ENCODE data around the gene SPOCK1. TPM values are rescaled to one million over a fixed set of nuclear protein-coding genes. Genes with fewer than 3 reads are reported as not detected.

Gene SPOCK1
- total and polyA plus RNA-seq, 2 of the 4 experiments (the other 2 are of a cell fraction), result 5.0 to 20.3 TPM

DNA sequence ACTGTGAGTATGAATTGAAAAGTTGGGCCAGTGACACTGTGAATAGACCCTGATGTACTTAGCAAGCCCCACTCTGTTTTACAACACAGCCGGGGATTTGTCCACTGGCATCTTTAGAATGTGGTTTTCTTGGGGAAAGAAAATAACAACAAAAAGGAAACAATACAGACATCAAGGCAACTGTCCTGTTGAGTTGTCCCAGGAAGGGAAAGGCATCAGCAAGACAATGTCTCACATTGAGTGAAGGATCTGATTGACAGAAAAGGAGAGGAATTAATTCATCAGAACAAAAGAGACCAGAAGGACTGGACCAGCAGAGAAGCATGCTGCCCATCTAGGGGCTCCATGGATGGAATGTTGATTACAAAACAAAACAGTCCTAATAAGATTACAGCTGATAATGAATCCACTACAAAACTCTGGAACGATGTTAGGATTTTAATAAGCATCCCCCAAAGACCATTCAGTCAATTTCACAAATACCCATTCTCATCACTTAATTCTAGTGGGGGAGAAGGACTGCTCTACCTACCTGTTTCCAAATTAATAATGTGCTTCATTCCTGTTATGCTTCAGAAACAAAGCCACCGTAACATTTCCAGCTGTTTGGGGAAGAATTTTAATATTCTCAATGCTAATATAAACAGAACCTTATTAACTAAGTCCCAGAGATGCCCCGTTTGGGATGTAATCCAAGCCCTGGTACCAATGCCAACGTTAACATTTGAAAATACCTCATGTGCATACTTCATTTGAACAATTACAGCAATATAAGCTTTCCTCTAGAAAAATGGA is 298.0 kb downstream of the SPOCK1 start:
- ChIA-PET POLR2A (ENCODE audit: unreplicated experiment) (no interaction called here), CTCF (interaction anchor here (1.0 kb wide), 1 partner anchor 109 kb away, joined by 3 read pairs; no protein-coding TSS in a partner anchor)
- DNase-seq (no peak), ATAC-seq (ENCODE audit: low read depth) (no peak)
- H4K8ac ChIP-seq (ENCODE audit: low read depth in 2 of 2, low read length in 2 of 2), result no peak overlapping the region
- no peaks in the 10 kb centered on the region for H3K36me3 ChIP-seq (ENCODE audit: control insufficient read depth, insufficient read depth, low read length)
- no peaks in the 10 kb centered on the region for H3K79me1 ChIP-seq (ENCODE audit: low read depth in 1 of 2, low read length in 2 of 2)
- H2AFZ ChIP-seq (replicated peaks; ENCODE audit: low read length, poor library complexity), result no peak overlapping the region
- no peak overlapping the region for H2BK120ac ChIP-seq (ENCODE audit: low read depth, low read length)
- no peaks in the 10 kb centered on the region for H3K9me3 ChIP-seq (ENCODE audit: control insufficient read depth, insufficient read depth, low read length)
- TF ChIP-seq MXI1 (IDR thresholded peaks at IDR 0.05; ENCODE audit: borderline replicate concordance, low read depth, low read length), result no peak
- TF ChIP-seq, protein P1, sequence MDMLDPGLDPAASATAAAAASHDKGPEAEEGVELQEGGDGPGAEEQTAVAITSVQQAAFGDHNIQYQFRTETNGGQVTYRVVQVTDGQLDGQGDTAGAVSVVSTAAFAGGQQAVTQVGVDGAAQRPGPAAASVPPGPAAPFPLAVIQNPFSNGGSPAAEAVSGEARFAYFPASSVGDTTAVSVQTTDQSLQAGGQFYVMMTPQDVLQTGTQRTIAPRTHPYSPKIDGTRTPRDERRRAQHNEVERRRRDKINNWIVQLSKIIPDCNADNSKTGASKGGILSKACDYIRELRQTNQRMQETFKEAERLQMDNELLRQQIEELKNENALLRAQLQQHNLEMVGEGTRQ (IDR thresholded peaks at IDR 0.05; ENCODE audit: low read depth, low read length), result no peak
- TF ChIP-seq MAFK (IDR thresholded peaks at IDR 0.05; ENCODE audit: low read depth, low read length), result no peak
- TF ChIP-seq CEBPB (IDR thresholded peaks at IDR 0.05; ENCODE audit: low read depth, low read length), result no peak
- TF ChIP-seq MAZ (IDR thresholded peaks at IDR 0.05; ENCODE audit: borderline replicate concordance, low read depth, low read length), result no peak
- TF ChIP-seq RAD21 (IDR thresholded peaks at IDR 0.05; ENCODE audit: low read length), result no peak
- TF ChIP-seq CHD1 (IDR thresholded peaks at IDR 0.05; ENCODE audit: low read depth, low read length), result no peak
- TF ChIP-seq RCOR1 (IDR thresholded peaks at IDR 0.05; ENCODE audit: insufficient replicate concordance, low read length), result no peak
- TF ChIP-seq, protein P2, sequence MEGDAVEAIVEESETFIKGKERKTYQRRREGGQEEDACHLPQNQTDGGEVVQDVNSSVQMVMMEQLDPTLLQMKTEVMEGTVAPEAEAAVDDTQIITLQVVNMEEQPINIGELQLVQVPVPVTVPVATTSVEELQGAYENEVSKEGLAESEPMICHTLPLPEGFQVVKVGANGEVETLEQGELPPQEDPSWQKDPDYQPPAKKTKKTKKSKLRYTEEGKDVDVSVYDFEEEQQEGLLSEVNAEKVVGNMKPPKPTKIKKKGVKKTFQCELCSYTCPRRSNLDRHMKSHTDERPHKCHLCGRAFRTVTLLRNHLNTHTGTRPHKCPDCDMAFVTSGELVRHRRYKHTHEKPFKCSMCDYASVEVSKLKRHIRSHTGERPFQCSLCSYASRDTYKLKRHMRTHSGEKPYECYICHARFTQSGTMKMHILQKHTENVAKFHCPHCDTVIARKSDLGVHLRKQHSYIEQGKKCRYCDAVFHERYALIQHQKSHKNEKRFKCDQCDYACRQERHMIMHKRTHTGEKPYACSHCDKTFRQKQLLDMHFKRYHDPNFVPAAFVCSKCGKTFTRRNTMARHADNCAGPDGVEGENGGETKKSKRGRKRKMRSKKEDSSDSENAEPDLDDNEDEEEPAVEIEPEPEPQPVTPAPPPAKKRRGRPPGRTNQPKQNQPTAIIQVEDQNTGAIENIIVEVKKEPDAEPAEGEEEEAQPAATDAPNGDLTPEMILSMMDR (conservative IDR thresholded peaks at IDR 0.05; ENCODE audit: low read depth, low read length), result no peak
- no peak for TF ChIP-seq NFE2L2 (IDR thresholded peaks at IDR 0.05; ENCODE audit: low read depth, low read length)
- TF ChIP-seq, protein P3, sequence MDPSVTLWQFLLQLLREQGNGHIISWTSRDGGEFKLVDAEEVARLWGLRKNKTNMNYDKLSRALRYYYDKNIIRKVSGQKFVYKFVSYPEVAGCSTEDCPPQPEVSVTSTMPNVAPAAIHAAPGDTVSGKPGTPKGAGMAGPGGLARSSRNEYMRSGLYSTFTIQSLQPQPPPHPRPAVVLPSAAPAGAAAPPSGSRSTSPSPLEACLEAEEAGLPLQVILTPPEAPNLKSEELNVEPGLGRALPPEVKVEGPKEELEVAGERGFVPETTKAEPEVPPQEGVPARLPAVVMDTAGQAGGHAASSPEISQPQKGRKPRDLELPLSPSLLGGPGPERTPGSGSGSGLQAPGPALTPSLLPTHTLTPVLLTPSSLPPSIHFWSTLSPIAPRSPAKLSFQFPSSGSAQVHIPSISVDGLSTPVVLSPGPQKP (IDR thresholded peaks at IDR 0.05; ENCODE audit: borderline replicate concordance, low read depth, low read length), result no peak
- TF ChIP-seq SMC3 (IDR thresholded peaks at IDR 0.05; ENCODE audit: low read depth, low read length), result no peak
- TF ChIP-seq BHLHE40 (IDR thresholded peaks at IDR 0.05; ENCODE audit: low read depth, low read length), result no peak
- TF ChIP-seq FOS (IDR thresholded peaks at IDR 0.05; ENCODE audit: low read depth, low read length), result no peak
- no peak for TF ChIP-seq POLR2A (IDR thresholded peaks at IDR 0.05; ENCODE audit: low read depth, low read length)
- TF ChIP-seq RFX5 (IDR thresholded peaks at IDR 0.05; ENCODE audit: low read depth, low read length), result no peak
- H4K5ac ChIP-seq (ENCODE audit: low read depth, low read length), result no peak overlapping the region
- no peak overlapping the region for H2AK5ac ChIP-seq (ENCODE audit: low read depth, low read length)
- no peak overlapping the region for H2BK15ac ChIP-seq (ENCODE audit: low read depth, low read length)
- no peak overlapping the region for H3K9ac ChIP-seq (ENCODE audit: low read depth, low read length)
- no peak overlapping the region for H2BK20ac ChIP-seq (ENCODE audit: low read depth, low read length)
- 20% methylated on average over 1 of the region's 5 CpGs; no CpG with 5 or more reads in 1 of the 2 experiments for WGBS, 2 experiments (ENCODE audit: extremely low coverage in 2 of 2, insufficient read length in 1 of 2)
- H4K20me1 ChIP-seq (ENCODE audit: insufficient read depth, low read length), result no peaks in the 10 kb centered on the region
- no peak overlapping the region for H2BK5ac ChIP-seq (ENCODE audit: low read depth, low read length, poor library complexity, severe bottlenecking)
- in situ Hi-C loops (cut with MboI; ENCODE audit: low sequenced_read_pairs) (no loop called here), dilution Hi-C loops (cut with HindIII; ENCODE audit: low sequenced_read_pairs, unreplicated experiment) (no loop called here), intact Hi-C loops (cut with micrococcal nuclease) (no loop called here)
- no peak overlapping the region for H2AK9ac ChIP-seq (replicated peaks; ENCODE audit: low read depth, low read length, poor library complexity)
- H3K4ac ChIP-seq (ENCODE audit: low read depth, low read length), result no peak overlapping the region
- no peaks in the 10 kb centered on the region for H3K27me3 ChIP-seq (ENCODE audit: control insufficient read depth, insufficient read depth, low read length)
- BruUV-seq (replicated peaks), result no TSS peak
- no peak overlapping the region for H3K27ac ChIP-seq (ENCODE audit: insufficient read depth, low read length)
- no peak overlapping the region for H3K56ac ChIP-seq (ENCODE audit: extremely low read depth, insufficient read depth, low read length)
- H3K18ac ChIP-seq (ENCODE audit: low read depth, low read length), result no peak overlapping the region
- peaks cover 3% of the 10 kb centered on the region for H3K4me1 ChIP-seq (ENCODE audit: control insufficient read depth, insufficient read depth, low read length)
- H3K23ac ChIP-seq (ENCODE audit: low read depth, low read length), result no peak overlapping the region
- no peak overlapping the region for H3K4me2 ChIP-seq (ENCODE audit: low read depth, low read length)
- no peak overlapping the region for H3K14ac ChIP-seq (replicated peaks; ENCODE audit: low read depth, low read length)
- no peaks in the 10 kb centered on the region for H3K9me1 ChIP-seq (ENCODE audit: insufficient read depth, low read length)
- H4K91ac ChIP-seq (ENCODE audit: insufficient read depth, low read depth, low read length), result no peak overlapping the region
- H3K4me3 ChIP-seq (ENCODE audit: insufficient read depth, low read depth, low read length), result no peak overlapping the region

Measured in IMR-90 (cell line).